Fibroblast of mammary gland (primary cell): ENCODE data around the gene ACTR6.

Experiments
- DNase-seq: peaks from one replicate; pipeline ENCODE4 v3.0.0-alpha.2; 2010; ENCODE audit warnings: low read depth
- H3K4me3 ChIP-seq: 2 replicates; pipeline ENCODE4 v1.5.1; 2011; ENCODE audit warnings: low read depth, mild to moderate bottlenecking, low read length, moderate library complexity; ENCODE audit not compliant: control insufficient read depth
- CTCF ChIP-seq: conservative IDR thresholded peaks from 2 replicates; pipeline ENCODE4 v1.5.1; 2011; ENCODE audit warnings: low read depth, low read length, inconsistent platforms; ENCODE audit not compliant: control insufficient read depth, insufficient read depth

The ACTR6 gene

GRCh38 chr12:100265732-100266584 is 65.3 kb downstream of the ACTR6 start:
- no peak for TF ChIP-seq CTCF
- DNase-seq, result no peak
- peak overlapping the region; percentile 83 for H3K4me3 ChIP-seq

GRCh38 chr12:100266585-100266834 is 65.9 kb downstream of the ACTR6 start:
- peak overlapping the region; percentile 83 for H3K4me3 ChIP-seq
- no peak for DNase-seq
- TF ChIP-seq CTCF, result no peak

- TF ChIP-seq CTCF, result no peak
- peak; percentile 97 for DNase-seq
- peak within 1 kb of the TSS; percentile 83 for H3K4me3 ChIP-seq
These were observed 66.4 kb downstream of the ACTR6 start, which contains the start of the genes DEPDC4 and SCYL2 for GRCh38 chr12:100266835-100267602. DEPDC4 (minus strand) TSS chr12:100267079; CDS start chr12:100267076, 3 bp downstream. SCYL2 (plus strand) TSS chr12:100267177; CDS start chr12:100282971, 15,794 bp downstream.

GRCh38 chr12:100267603-100268281 is 67.1 kb downstream of the ACTR6 start:
- peak; percentile 50 for DNase-seq
- no peak for TF ChIP-seq CTCF
- H3K4me3 ChIP-seq, result peak overlapping the region; percentile 83

- H3K4me3 ChIP-seq, result peak overlapping the region; percentile 83
- TF ChIP-seq CTCF, result no peak
- DNase-seq, result peak; percentile 19
These were observed 68.4 kb downstream of the ACTR6 start for GRCh38 chr12:100268835-100269564.

GRCh38 chr12:100273782-100274181 is 73.2 kb downstream of the ACTR6 start:
- DNase-seq, result no peak
- H3K4me3 ChIP-seq, result no peak overlapping the region
- TF ChIP-seq CTCF, result no peak
